Astrocyte (in vitro differentiated cells and primary cell): ENCODE results near the gene CACNA1F. TPM values are rescaled to one million over a fixed set of nuclear protein-coding genes. Genes with fewer than 3 reads are reported as not detected.
A peak's percentile ranks its signal among the peaks of the same experiment; 100 is the strongest.

Experiments used
- DNase-seq: peaks from one replicate; pipeline ENCODE4 v3.0.0-alpha.2; 2010; ENCODE audit warnings: low read depth
- FAIRE-seq: peaks from 2 replicates; lab custom pipeline; 2011; peaks lifted over from hg19 to GRCh38; lab: Jason Lieb, UNC
- H2AFZ ChIP-seq: 2 replicates; pipeline ENCODE4 v1.6.0; 2012; ENCODE audit warnings: low read depth, low read length, inconsistent platforms
- H3K27ac ChIP-seq: 2 replicates; pipeline ENCODE4 v1.5.1; 2011; ENCODE audit warnings: low read depth, low read length, inconsistent platforms
- H3K27me3 ChIP-seq: 2 replicates; pipeline ENCODE4 v1.6.0; 2011; ENCODE audit warnings: low read length, inconsistent platforms; ENCODE audit not compliant: insufficient read depth
- H3K36me3 ChIP-seq: 2 replicates; pipeline ENCODE4 v1.5.1; 2011; ENCODE audit warnings: low read length, inconsistent platforms; ENCODE audit not compliant: insufficient read depth
- H3K4me1 ChIP-seq: 2 replicates; pipeline ENCODE4 v1.5.1; 2011; ENCODE audit warnings: low read length, inconsistent platforms; ENCODE audit not compliant: insufficient read depth
- H3K4me2 ChIP-seq: 2 replicates; pipeline ENCODE4 v1.6.0; 2012; ENCODE audit warnings: low read length, inconsistent platforms
- H3K4me3 ChIP-seq: 2 replicates; pipeline ENCODE4 v1.5.1; 2011; ENCODE audit warnings: low read depth, mild to moderate bottlenecking, low read length, inconsistent platforms; ENCODE audit not compliant: insufficient read depth
- H3K79me2 ChIP-seq: 2 replicates; pipeline ENCODE4 v1.6.0; 2012; ENCODE audit warnings: mild to moderate bottlenecking, low read length, inconsistent platforms; ENCODE audit not compliant: insufficient read depth
- H3K9ac ChIP-seq: 2 replicates; pipeline ENCODE4 v1.6.0; 2012; ENCODE audit warnings: mild to moderate bottlenecking, low read length, inconsistent platforms
- H3K9me3 ChIP-seq: 2 replicates; pipeline ENCODE4 v1.5.1; 2012; ENCODE audit warnings: low read depth, mild to moderate bottlenecking, low read length, inconsistent platforms; ENCODE audit not compliant: insufficient read depth
- H4K20me1 ChIP-seq: 2 replicates; pipeline ENCODE4 v1.6.0; 2012; ENCODE audit warnings: low read length, inconsistent platforms; ENCODE audit not compliant: insufficient read depth
- H3K27ac Mint-ChIP-seq: one replicate; pipeline ENCODE4 v1.8.0; 2021; ENCODE audit warnings: mild to moderate bottlenecking, mixed read lengths; ENCODE audit not compliant: unreplicated experiment
- H3K27me3 Mint-ChIP-seq: one replicate; pipeline ENCODE4 v1.8.0; 2021; ENCODE audit warnings: low read depth, mixed read lengths; ENCODE audit not compliant: unreplicated experiment
- H3K36me3 Mint-ChIP-seq: one replicate; pipeline ENCODE4 v1.8.0; 2021; ENCODE audit warnings: low read depth, mixed read lengths; ENCODE audit not compliant: unreplicated experiment
- H3K4me1 Mint-ChIP-seq: one replicate; pipeline ENCODE4 v1.8.0; 2021; ENCODE audit warnings: low read depth, mixed read lengths; ENCODE audit not compliant: unreplicated experiment
- H3K4me3 Mint-ChIP-seq: one replicate; pipeline ENCODE4 v1.8.0; 2021; ENCODE audit warnings: mild to moderate bottlenecking, moderate library complexity, mixed read lengths; ENCODE audit not compliant: unreplicated experiment
- H3K9me3 Mint-ChIP-seq: one replicate; pipeline ENCODE4 v1.8.0; 2021; ENCODE audit warnings: mild to moderate bottlenecking, mixed read lengths; ENCODE audit not compliant: unreplicated experiment
- CTCF ChIP-seq: IDR thresholded peaks from 2 replicates; pipeline ENCODE4 v1.5.1; 2011; ENCODE audit warnings: low read depth, mild to moderate bottlenecking, inconsistent platforms, low read length, moderate library complexity; ENCODE audit not compliant: insufficient read depth
- EZH2 ChIP-seq: IDR thresholded peaks from 2 replicates; pipeline ENCODE4 v1.6.1; 2012; ENCODE audit warnings: mild to moderate bottlenecking, low read length, inconsistent platforms; ENCODE audit not compliant: insufficient read depth
- total RNA-seq: library from RNA; stranded (reverse); gene quantifications from 2 replicates; pipeline ENCODE4 v1.2.1, GENCODE V29; 2021

CACNA1F gene
- total RNA-seq, 1 donor from 2014 or later = not detected

GRCh38 chrX:49187028-49187394 lies 46.1 kb downstream of the CACNA1F start:
- Histone ChIP-seq H3K79me2 (no peaks in the 10 kb centered on the region), H3K36me3 (no peaks in the 10 kb centered on the region), H3K27ac (no peak overlapping the region), H3K4me3 (no peak overlapping the region), H3K4me1 (no peaks in the 10 kb centered on the region), H3K9ac (no peak overlapping the region), H3K4me2 (no peak overlapping the region), H3K9me3 (no peaks in the 10 kb centered on the region), H4K20me1 (peaks cover 7% of the 10 kb centered on the region), H2AFZ (no peak overlapping the region), H3K27me3 (no peaks in the 10 kb centered on the region)
- Mint-ChIP-seq H3K27me3 (no peaks in the 10 kb centered on the region), H3K36me3 (no peaks in the 10 kb centered on the region), H3K27ac (peak overlapping the region; percentile 47), H3K4me1 (peaks cover 1% of the 10 kb centered on the region), H3K4me3 (peak overlapping the region; percentile 75), H3K9me3 (no peaks in the 10 kb centered on the region)
- TF ChIP-seq EZH2 = no peak
- no peak for FAIRE-seq
- DNase-seq = no peak

- Mint-ChIP-seq H3K4me3 (peak within 1 kb of the TSS; percentile 86), H3K36me3 (no peaks in the 10 kb centered on the region), H3K27ac (peak within 1 kb of the TSS; percentile 66), H3K9me3 (no peaks in the 10 kb centered on the region), H3K4me1 (peaks cover 1% of the 10 kb centered on the region), H3K27me3 (no peaks in the 10 kb centered on the region)
- Histone ChIP-seq H3K79me2 (no peaks in the 10 kb centered on the region), H2AFZ (peak within 1 kb of the TSS; percentile 75), H3K27ac (no peak within 1 kb of the TSS), H3K4me1 (no peaks in the 10 kb centered on the region), H3K4me2 (peak within 1 kb of the TSS; percentile 85), H3K36me3 (no peaks in the 10 kb centered on the region), H3K9ac (peak within 1 kb of the TSS; percentile 70), H4K20me1 (peaks cover 7% of the 10 kb centered on the region), H3K27me3 (no peaks in the 10 kb centered on the region), H3K4me3 (peak within 1 kb of the TSS; percentile 57), H3K9me3 (no peaks in the 10 kb centered on the region)
- peak; percentile 5 for FAIRE-seq
- TF ChIP-seq EZH2 (no peak), CTCF (no peak)
- DNase-seq = no peak
Observed at GRCh38 chrX:49186125-49187027, 46.8 kb downstream of the CACNA1F start, which contains the start of gene PRICKLE3. Gene PRICKLE3 (minus strand): TSS chrX:49186373. CDS start chrX:49186297, 76 bp downstream.

- Histone ChIP-seq H3K27me3 (no peaks in the 10 kb centered on the region), H3K4me1 (no peaks in the 10 kb centered on the region), H3K4me3 (peak overlapping the region; percentile 39), H4K20me1 (peaks cover 7% of the 10 kb centered on the region), H3K79me2 (no peaks in the 10 kb centered on the region), H3K9me3 (no peaks in the 10 kb centered on the region), H3K4me2 (peak overlapping the region; percentile 85), H3K36me3 (no peaks in the 10 kb centered on the region), H3K27ac (no peak overlapping the region), H2AFZ (peak overlapping the region; percentile 60), H3K9ac (no peak overlapping the region)
- peak overlapping the region; percentile 86 for H3K4me3 Mint-ChIP-seq
- peak; percentile 47 for FAIRE-seq
- no peaks in the 10 kb centered on the region for H3K4me1 Mint-ChIP-seq
- H3K27ac Mint-ChIP-seq = peak overlapping the region; percentile 66
- no peaks in the 10 kb centered on the region for H3K9me3 Mint-ChIP-seq
- H3K36me3 Mint-ChIP-seq = no peaks in the 10 kb centered on the region
- TF ChIP-seq EZH2 (no peak), CTCF (no peak)
- no peaks in the 10 kb centered on the region for H3K27me3 Mint-ChIP-seq
- peak; percentile 63 for DNase-seq
Observed at GRCh38 chrX:49184294-49185281, 48.6 kb downstream of the CACNA1F start.
